H9 (cell line): Measurements from ENCODE around the gene NMRAL1. TPM values are rescaled to one million over a fixed set of nuclear protein-coding genes. Genes with fewer than 3 reads are reported as not detected.
A peak's percentile ranks its signal among the peaks of the same experiment; 100 is the strongest.

ENCODE experiments used
- DNase-seq: peaks from one replicate; pipeline ENCODE4 v3.0.0-alpha.2; 2017
- H2AFZ ChIP-seq: one replicate; pipeline ENCODE4 v1.6.1; 2013; ENCODE audit warnings: mild to moderate bottlenecking, low read length, control low read depth, moderate library complexity
- H2AK5ac ChIP-seq: 2 replicates; pipeline ENCODE4 v1.6.1; 2013; ENCODE audit warnings: low read length, control low read depth, mixed read lengths; ENCODE audit not compliant: insufficient read length
- H2BK120ac ChIP-seq: one replicate; pipeline ENCODE4 v1.6.1; 2013; ENCODE audit warnings: low read depth, mild to moderate bottlenecking, low read length, control low read depth, inconsistent platforms; ENCODE audit not compliant: poor library complexity, severe bottlenecking
- H2BK12ac ChIP-seq: 2 replicates; pipeline ENCODE4 v1.6.1; 2013; ENCODE audit warnings: low read length, control low read depth, mixed read lengths, low read depth; ENCODE audit not compliant: insufficient read length
- H2BK15ac ChIP-seq: 2 replicates; pipeline ENCODE4 v1.6.1; 2013; ENCODE audit warnings: low read depth, low read length, control low read depth
- H2BK20ac ChIP-seq: one replicate; pipeline ENCODE4 v1.6.1; 2013; ENCODE audit warnings: low read depth, mild to moderate bottlenecking, low read length, control low read depth, inconsistent platforms; ENCODE audit not compliant: poor library complexity, severe bottlenecking
- H2BK5ac ChIP-seq: 2 replicates; pipeline ENCODE4 v1.6.1; 2013; ENCODE audit warnings: low read length, control low read depth, mixed read lengths; ENCODE audit not compliant: insufficient read length
- H3K14ac ChIP-seq: 2 replicates; pipeline ENCODE4 v1.6.1; 2013; ENCODE audit warnings: low read length, control low read depth; ENCODE audit not compliant: insufficient read depth
- H3K18ac ChIP-seq: 2 replicates; pipeline ENCODE4 v1.6.1; 2013; ENCODE audit warnings: low read depth, mild to moderate bottlenecking, mixed read lengths, low read length, control low read depth; ENCODE audit not compliant: insufficient read length
- H3K23ac ChIP-seq: 2 replicates; pipeline ENCODE4 v1.6.1; 2013; ENCODE audit warnings: low read length, control low read depth, mixed read lengths, low read depth; ENCODE audit not compliant: insufficient read length
- H3K23me2 ChIP-seq: 2 replicates; pipeline ENCODE4 v1.6.1; 2013; ENCODE audit warnings: low read depth, mild to moderate bottlenecking, mixed read lengths, low read length, control low read depth; ENCODE audit not compliant: insufficient read length, poor library complexity, severe bottlenecking
- H3K27ac ChIP-seq: 2 replicates; pipeline ENCODE4 v1.5.1; 2013; ENCODE audit warnings: low read length, control low read depth, mixed read lengths, low read depth; ENCODE audit not compliant: insufficient read length
- H3K27me3 ChIP-seq: 2 replicates; pipeline ENCODE4 v1.6.1; 2013; ENCODE audit warnings: low read length, control low read depth, inconsistent platforms; ENCODE audit not compliant: insufficient read depth
- H3K4ac ChIP-seq: 2 replicates; pipeline ENCODE4 v1.6.1; 2013; ENCODE audit warnings: low read depth, mild to moderate bottlenecking, control low read depth, inconsistent platforms, low read length, moderate library complexity
- H3K4me1 ChIP-seq: 2 replicates; pipeline ENCODE4 v1.6.1; 2013; ENCODE audit warnings: low read length, control low read depth, inconsistent platforms; ENCODE audit not compliant: insufficient read depth
- H3K4me2 ChIP-seq: 2 replicates; pipeline ENCODE4 v1.6.1; 2013; ENCODE audit warnings: low read length, control low read depth, mixed read lengths; ENCODE audit not compliant: insufficient read length, insufficient read depth
- H3K56ac ChIP-seq: 2 replicates; pipeline ENCODE4 v1.6.1; 2013; ENCODE audit warnings: low read depth, mild to moderate bottlenecking, mixed read lengths, low read length, control low read depth; ENCODE audit not compliant: insufficient read length
- H3K79me1 ChIP-seq: 2 replicates; pipeline ENCODE4 v1.6.1; 2013; ENCODE audit warnings: low read depth, mild to moderate bottlenecking, moderate library complexity, low read length, control low read depth, inconsistent platforms; ENCODE audit not compliant: insufficient read depth, poor library complexity, severe bottlenecking
- H3K79me2 ChIP-seq: 2 replicates; pipeline ENCODE4 v1.6.1; 2013; ENCODE audit warnings: low read length, control low read depth, inconsistent platforms; ENCODE audit not compliant: insufficient read depth
- H3K9ac ChIP-seq: 2 replicates; pipeline ENCODE4 v1.6.1; 2013; ENCODE audit warnings: low read length, control low read depth, mixed read lengths; ENCODE audit not compliant: insufficient read length; ENCODE audit errors: extremely low read depth
- H3K9me3 ChIP-seq: one replicate; pipeline ENCODE4 v1.6.1; 2013; ENCODE audit warnings: low read depth, low read length, inconsistent platforms; ENCODE audit not compliant: control insufficient read depth
- H3T11ph ChIP-seq: one replicate; pipeline ENCODE4 v1.6.1; 2013; ENCODE audit warnings: mild to moderate bottlenecking, low read length, control low read depth, inconsistent platforms
- H4K20me1 ChIP-seq: one replicate; pipeline ENCODE4 v1.6.1; 2013; ENCODE audit not compliant: control insufficient read depth, insufficient read length, insufficient read depth
- H4K5ac ChIP-seq: 2 replicates; pipeline ENCODE4 v1.6.1; 2013; ENCODE audit warnings: low read depth, mild to moderate bottlenecking, mixed read lengths, low read length, control low read depth; ENCODE audit not compliant: insufficient read length
- H4K8ac ChIP-seq: replicated peaks from 2 replicates; pipeline ENCODE4 v1.6.1; 2013; ENCODE audit warnings: low read length, control low read depth, mixed read lengths, low read depth; ENCODE audit not compliant: insufficient read length
- H4K91ac ChIP-seq: 2 replicates; pipeline ENCODE4 v1.6.1; 2013; ENCODE audit warnings: low read depth, mild to moderate bottlenecking, moderate library complexity, mixed read lengths, low read length, control low read depth; ENCODE audit not compliant: insufficient read length
- H3K27ac Mint-ChIP-seq, 3 experiments: 2 replicates in 2 of 3; 3 replicates in 1 of 3; pipeline ENCODE4 v1.8.0; 2020 to 2021; ENCODE audit warnings: mixed read lengths in 3 of 3, mild to moderate bottlenecking in 1 of 3, moderate library complexity in 1 of 3
- H3K27me3 Mint-ChIP-seq: 2 replicates; pipeline ENCODE4 v1.8.0; 2021; ENCODE audit warnings: low read depth, mild to moderate bottlenecking, moderate library complexity, mixed read lengths
- H3K36me3 Mint-ChIP-seq, 3 experiments: 2 replicates in 2 of 3; 3 replicates in 1 of 3; pipeline ENCODE4 v1.8.0; 2020 to 2021; ENCODE audit warnings: low read depth in 3 of 3, mixed read lengths in 3 of 3; ENCODE audit not compliant: insufficient read depth in 1 of 3
- H3K4me1 Mint-ChIP-seq, 2 experiments: 2 replicates each; pipeline ENCODE4 v1.8.0; 2020; ENCODE audit warnings: mixed read lengths in 2 of 2
- H3K4me3 Mint-ChIP-seq, 2 experiments: 2 replicates in 1 of 2; 3 replicates in 1 of 2; pipeline ENCODE4 v1.8.0; 2020 to 2021; ENCODE audit warnings: mild to moderate bottlenecking in 2 of 2, mixed read lengths in 2 of 2, moderate library complexity in 1 of 2
- H3K9me3 Mint-ChIP-seq, 2 experiments: 2 replicates in 1 of 2; 3 replicates in 1 of 2; pipeline ENCODE4 v1.8.0; 2020; ENCODE audit warnings: mild to moderate bottlenecking in 2 of 2, mixed read lengths in 2 of 2, moderate library complexity in 1 of 2
- CTCF ChIP-seq: fragments of 200-600 bp; sonication (generic); conservative IDR thresholded peaks from 3 replicates; pipeline ENCODE4 v1.8.0; 2021; ENCODE audit warnings: antibody characterized with exemption, mild to moderate bottlenecking
- WGBS: extraction: QIAGEN DNeasy Blood & Tissue Kit; methylation state at CpG from one replicate; pipeline ENCODE4 v1.1.7; 2013; ENCODE audit warnings: missing lambda C conversion rate, low lambda C conversion rate, mixed read lengths; ENCODE audit not compliant: insufficient read length; ENCODE audit errors: extremely low coverage; 5-methylcytosine and 5-hydroxymethylcytosine counted together
- total RNA-seq: library from RNA; stranded (reverse); gene quantifications from 2 replicates; pipeline ENCODE4 v1.2.1, GENCODE V29; 2021

Gene NMRAL1
- total RNA-seq, 1 experiment from 2014 or later = 78.9 TPM

DNA sequence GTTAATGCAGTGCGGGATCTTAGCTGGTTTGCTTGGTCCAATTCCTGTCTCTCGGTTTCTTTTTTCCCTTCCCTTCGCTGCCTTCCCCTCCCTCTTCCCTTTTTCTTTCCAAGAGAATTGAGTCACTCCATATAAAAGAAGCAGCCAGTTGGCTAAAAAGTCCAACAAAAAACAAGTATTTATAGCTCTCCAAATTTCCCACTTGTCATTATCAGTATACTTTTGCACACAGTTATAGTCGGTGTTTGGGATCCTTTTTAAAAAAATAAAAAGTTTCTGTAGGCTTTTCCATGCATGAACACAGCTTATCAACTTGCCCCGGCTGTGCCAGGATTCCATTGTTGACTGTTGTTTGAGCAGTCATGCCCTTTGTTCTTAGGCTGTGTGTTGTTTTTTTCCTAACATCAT is 26.6 kb upstream of the NMRAL1 start:
- no peak overlapping the region for H3K4me3 Mint-ChIP-seq
- Histone ChIP-seq H3K79me2 (no peaks in the 10 kb centered on the region), H3K9ac (no peak overlapping the region), H3K18ac (no peak overlapping the region), H3K9me3 (no peaks in the 10 kb centered on the region), H2AFZ (no peak overlapping the region), H3K23ac (no peak overlapping the region), H3K27ac (no peak overlapping the region), H3T11ph (no peak overlapping the region), H3K14ac (no peak overlapping the region), H3K79me1 (no peaks in the 10 kb centered on the region), H3K27me3 (no peaks in the 10 kb centered on the region), H3K4me2 (no peak overlapping the region), H2BK5ac (no peak overlapping the region), H2BK20ac (no peak overlapping the region), H3K23me2 (no peaks in the 10 kb centered on the region), H4K20me1 (no peaks in the 10 kb centered on the region), H4K8ac (no peak overlapping the region), H4K91ac (no peak overlapping the region), H4K5ac (no peak overlapping the region), H2BK120ac (no peak overlapping the region), H3K56ac (no peak overlapping the region), H3K4ac (no peak overlapping the region), H2AK5ac (no peak overlapping the region), H3K4me1 (no peaks in the 10 kb centered on the region), H2BK15ac (no peak overlapping the region), H2BK12ac (no peak overlapping the region)
- peaks cover 0 to 4% (median 0%) of the 10 kb centered on the region in 3 experiments; a peak in 2 of 7 replicates for H3K36me3 Mint-ChIP-seq
- no CpG with 5 or more reads among the region's 5 CpGs for WGBS
- no peaks in the 10 kb centered on the region for H3K27me3 Mint-ChIP-seq
- DNase-seq = no peak
- no peaks in the 10 kb centered on the region for H3K9me3 Mint-ChIP-seq
- TF ChIP-seq CTCF = no peak
- H3K27ac Mint-ChIP-seq = peak overlapping the region in 2 of 3 experiments; percentile 33 to 61; a peak in 4 of 7 replicates
- H3K4me1 Mint-ChIP-seq = peaks cover 24 to 35% of the 10 kb centered on the region in 2 experiments
